CD4-positive, CD25-positive, alpha-beta regulatory T cell (primary cell): ENCODE results near the gene IRF3. TPM values are rescaled to one million over a fixed set of nuclear protein-coding genes. Genes with fewer than 3 reads are reported as not detected.

Experiments used
- ATAC-seq, 2 donors: fragments of 150-1000 bp; cut with Tn5 transposase; one replicate each; pipeline ENCODE4 v1.10.0; 2021; ENCODE audit warnings: low read depth in 2 of 2, moderate number of reproducible peaks in 2 of 2, moderate library complexity in 1 of 2
- DNase-seq, 3 donors: peaks; one replicate each; pipeline versions ENCODE4 v3.0.0 to v3.0.0-alpha.2; 2012 to 2022; ENCODE audit warnings: mixed read lengths in 1 of 3
- H3K27ac ChIP-seq: one replicate; pipeline ENCODE4 v1.7.0; 2013; ENCODE audit warnings: mild to moderate bottlenecking, low read length; ENCODE audit not compliant: insufficient read depth, poor library complexity, severe bottlenecking
- H3K27me3 ChIP-seq: one replicate; pipeline ENCODE4 v1.7.0; 2013; ENCODE audit warnings: low read length; ENCODE audit not compliant: control insufficient read depth, insufficient read depth
- H3K36me3 ChIP-seq: one replicate; pipeline ENCODE4 v1.7.0; 2013; ENCODE audit warnings: mild to moderate bottlenecking, low read length, moderate library complexity; ENCODE audit not compliant: control insufficient read depth, insufficient read depth
- H3K4me1 ChIP-seq: 2 replicates; pipeline ENCODE4 v1.7.0; 2013; ENCODE audit warnings: mild to moderate bottlenecking, low read length; ENCODE audit not compliant: insufficient read depth, control insufficient read depth, poor library complexity, severe bottlenecking
- H3K4me3 ChIP-seq: one replicate; pipeline ENCODE4 v1.7.0; 2013; ENCODE audit warnings: low read depth, mild to moderate bottlenecking, low read length, moderate library complexity
- H3K9me3 ChIP-seq, 2 experiments: 1 replicate in 1 of 2; 2 replicates in 1 of 2; pipeline ENCODE4 v1.7.0; 2013; ENCODE audit warnings: low read length in 2 of 2, mild to moderate bottlenecking in 1 of 2, moderate library complexity in 1 of 2; ENCODE audit not compliant: control insufficient read depth in 2 of 2
- H3K27ac Mint-ChIP-seq, 3 donors: one replicate each; pipeline ENCODE4 v1.8.0; 2020 to 2022; ENCODE audit warnings: mild to moderate bottlenecking in 3 of 3, mixed read lengths in 3 of 3, moderate library complexity in 2 of 3
- H3K27me3 Mint-ChIP-seq: one replicate; pipeline ENCODE4 v1.8.0; 2022; ENCODE audit warnings: mild to moderate bottlenecking, mixed read lengths
- H3K36me3 Mint-ChIP-seq: one replicate; pipeline ENCODE4 v1.8.0; 2020; ENCODE audit warnings: mixed read lengths
- H3K4me1 Mint-ChIP-seq, 4 donors: one replicate each; pipeline ENCODE4 v1.8.0; 2020 to 2022; ENCODE audit warnings: mixed read lengths in 4 of 4, mild to moderate bottlenecking in 1 of 4
- H3K4me3 Mint-ChIP-seq, 4 donors: one replicate each; pipeline ENCODE4 v1.8.0; 2020 to 2022; ENCODE audit warnings: mild to moderate bottlenecking in 4 of 4, mixed read lengths in 4 of 4, moderate library complexity in 3 of 4
- H3K9me3 Mint-ChIP-seq, 7 donors: one replicate each; pipeline ENCODE4 v1.8.0; 2020 to 2022; ENCODE audit warnings: mixed read lengths in 7 of 7, mild to moderate bottlenecking in 3 of 7, moderate library complexity in 2 of 7
- polyA plus RNA-seq, 4 donors: library from polyadenylated mRNA; unstranded; fragments of 300-500 nt; fragmentation: Illumina TruSeq; gene quantifications; one replicate each; pipeline ENCODE4 v1.2.3, GENCODE V29; 2021
- total RNA-seq: library from RNA; stranded (reverse); gene quantifications from one replicate; pipeline ENCODE4 v1.2.3, GENCODE V29; 2022

IRF3 gene
- total and polyA plus RNA-seq, 5 donors from 2014 or later: 76.4 to 235 (median 99.4) TPM

DNA sequence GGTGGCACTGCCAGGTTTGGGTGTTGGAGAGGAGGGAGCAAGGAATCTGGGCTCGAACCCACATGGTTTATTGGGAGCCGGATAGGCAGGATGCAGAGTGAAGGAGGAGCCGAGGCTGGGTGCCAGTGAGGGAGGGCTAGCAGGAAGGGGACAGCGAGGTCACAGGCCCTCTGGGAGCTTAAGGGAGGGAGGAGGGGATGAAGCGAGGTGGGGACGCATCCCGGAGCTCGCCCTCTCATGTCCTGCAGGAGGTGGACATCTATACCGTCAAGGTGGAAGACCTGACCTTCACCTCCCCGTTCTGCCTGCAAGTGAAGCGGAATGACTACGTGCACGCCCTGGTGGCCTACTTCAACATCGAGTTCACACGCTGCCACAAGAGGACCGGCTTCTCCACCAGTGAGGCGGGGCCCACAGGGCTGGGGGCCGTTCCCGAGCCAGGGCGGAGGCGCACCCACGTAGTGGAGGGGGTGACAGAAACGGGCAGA lies 20.2 kb upstream of the IRF3 start:
- no peak overlapping the region for H3K4me3 Mint-ChIP-seq
- peaks cover 9% of the 10 kb centered on the region for H3K36me3 Mint-ChIP-seq
- H3K27me3 ChIP-seq: no peaks in the 10 kb centered on the region
- no peak overlapping the region for H3K27ac ChIP-seq
- no peak overlapping the region for H3K4me3 ChIP-seq
- peaks cover 8% of the 10 kb centered on the region for H3K27me3 Mint-ChIP-seq
- DNase-seq (no peak), ATAC-seq (no peak)
- H3K36me3 ChIP-seq: peaks cover 35% of the 10 kb centered on the region
- no peaks in the 10 kb centered on the region for H3K9me3 ChIP-seq
- H3K27ac Mint-ChIP-seq: no peak overlapping the region
- H3K9me3 Mint-ChIP-seq: no peaks in the 10 kb centered on the region
- H3K4me1 Mint-ChIP-seq: peaks cover 5 to 20% (median 8%) of the 10 kb centered on the region in 4 donors
- peaks cover 14% of the 10 kb centered on the region for H3K4me1 ChIP-seq

DNA sequence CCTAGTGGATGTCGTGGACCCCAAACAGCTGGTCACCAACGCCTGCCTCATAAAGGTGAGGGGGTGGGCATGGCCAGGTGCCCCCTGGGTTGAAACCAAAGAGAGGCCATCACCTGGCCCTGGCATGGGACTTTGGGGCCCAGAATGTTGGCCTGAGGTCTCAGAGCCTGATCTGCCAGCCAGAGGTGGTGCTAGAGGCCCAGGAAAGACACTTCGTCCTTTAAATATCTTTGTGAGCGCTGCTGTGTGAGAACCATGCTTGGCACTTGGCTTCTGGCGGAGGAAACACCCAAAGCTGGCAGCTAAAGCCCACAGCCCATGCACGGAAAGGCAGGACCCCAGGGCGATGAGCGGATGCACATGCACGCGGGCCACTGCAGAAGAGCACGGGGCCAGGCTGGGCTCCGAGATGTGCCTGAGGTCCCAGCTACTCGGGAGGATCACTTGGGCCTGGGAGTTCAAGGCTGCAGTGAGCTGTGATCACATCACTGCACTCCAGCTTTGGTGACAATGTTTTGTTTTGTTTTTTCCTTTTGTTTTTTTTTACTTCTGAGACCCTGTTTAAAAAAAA lies 19.4 kb upstream of the IRF3 start:
- H3K36me3 Mint-ChIP-seq: peaks cover 9% of the 10 kb centered on the region
- no peaks in the 10 kb centered on the region for H3K9me3 Mint-ChIP-seq

DNA sequence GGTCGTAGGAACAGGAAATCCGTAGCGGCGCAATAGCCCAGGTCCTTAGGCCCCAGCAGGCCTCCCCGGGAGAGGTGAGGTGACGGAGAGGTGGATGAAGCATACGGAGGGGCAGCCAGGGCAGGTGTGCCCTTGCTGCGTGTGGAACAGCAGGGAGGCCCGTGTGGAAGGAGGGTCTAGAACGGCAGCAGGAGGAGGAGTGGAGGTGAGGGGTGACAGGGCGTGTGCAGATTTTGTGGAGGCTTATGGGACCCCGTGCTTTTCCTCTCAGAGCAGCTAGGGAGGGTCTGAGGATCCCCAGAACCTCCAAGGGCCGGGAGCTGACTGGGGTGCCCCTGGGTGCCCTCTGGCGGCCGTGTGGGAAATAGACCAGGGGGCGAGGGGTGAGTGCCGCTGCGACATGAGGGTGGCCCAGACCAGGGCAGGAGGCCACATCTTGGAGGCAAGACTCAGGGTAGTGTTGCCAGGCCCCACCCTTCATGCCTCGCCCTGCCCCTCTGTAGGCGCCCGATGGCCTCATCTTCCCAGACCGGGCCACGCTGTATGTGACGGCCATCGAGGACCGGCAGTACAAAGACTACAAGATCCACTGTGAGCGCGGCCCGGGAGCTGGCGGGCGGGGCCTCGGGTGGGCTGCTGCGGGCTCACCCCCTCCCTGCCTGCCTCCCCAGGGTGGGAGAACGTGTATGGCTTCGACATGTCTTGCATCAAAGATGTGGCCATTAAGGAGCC lies 18.8 kb upstream of the IRF3 start:
- Mint-ChIP-seq H3K27ac (no peak overlapping the region), H3K4me3 (peak overlapping the region in 1 of 4 donors; percentile 23), H3K9me3 (no peaks in the 10 kb centered on the region), H3K36me3 (peaks cover 9% of the 10 kb centered on the region), H3K4me1 (peaks cover 0 to 21% (median 8%) of the 10 kb centered on the region in 4 donors), H3K27me3 (no peaks in the 10 kb centered on the region)
- no peaks in the 10 kb centered on the region for H3K9me3 ChIP-seq
- peaks cover 17% of the 10 kb centered on the region for H3K4me1 ChIP-seq
- no peak overlapping the region for H3K27ac ChIP-seq
- H3K27me3 ChIP-seq: no peaks in the 10 kb centered on the region
- H3K4me3 ChIP-seq: no peak overlapping the region
- ATAC-seq (no peak), DNase-seq (no peak)
- H3K36me3 ChIP-seq: peaks cover 35% of the 10 kb centered on the region

More for the DNA sequence above, 19.4 kb upstream of the IRF3 start:
- H3K36me3 ChIP-seq: peaks cover 35% of the 10 kb centered on the region
- no peak for DNase-seq
- H3K27ac ChIP-seq: no peak overlapping the region
- H3K27me3 ChIP-seq: no peaks in the 10 kb centered on the region
- Mint-ChIP-seq H3K4me1 (peaks cover 0 to 19% (median 4%) of the 10 kb centered on the region in 4 donors), H3K27me3 (no peaks in the 10 kb centered on the region), H3K27ac (no peak overlapping the region), H3K4me3 (no peak overlapping the region)
- H3K4me3 ChIP-seq: no peak overlapping the region
- no peak for ATAC-seq
- peaks cover 15% of the 10 kb centered on the region for H3K4me1 ChIP-seq
- H3K9me3 ChIP-seq: no peaks in the 10 kb centered on the region

DNA sequence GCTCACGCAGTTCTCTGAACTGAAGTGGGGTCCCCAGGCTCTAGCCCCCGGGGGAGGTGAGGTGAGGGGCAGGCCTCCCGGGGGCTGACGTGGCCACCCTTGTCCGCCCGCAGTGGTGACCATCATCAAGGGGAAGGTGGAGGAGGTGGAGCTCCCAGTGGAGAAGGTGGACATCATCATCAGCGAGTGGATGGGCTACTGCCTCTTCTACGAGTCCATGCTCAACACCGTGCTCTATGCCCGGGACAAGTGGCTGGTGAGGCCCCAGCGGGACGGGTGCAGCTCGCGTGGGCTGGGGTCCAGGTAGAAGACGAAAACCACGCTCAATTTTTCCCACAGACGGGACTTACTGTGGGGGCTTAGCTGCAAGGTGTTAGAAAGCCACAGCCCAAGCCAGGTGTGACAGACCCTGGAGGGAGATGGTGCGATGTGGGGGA lies 18.2 kb upstream of the IRF3 start:
- H3K4me3 ChIP-seq: no peak overlapping the region
- no peak overlapping the region for H3K27ac ChIP-seq
- ATAC-seq (no peak), DNase-seq (no peak)
- no peaks in the 10 kb centered on the region for H3K9me3 ChIP-seq
- no peaks in the 10 kb centered on the region for H3K27me3 ChIP-seq
- Mint-ChIP-seq H3K36me3 (peaks cover 9% of the 10 kb centered on the region), H3K27ac (no peak overlapping the region), H3K9me3 (no peaks in the 10 kb centered on the region), H3K4me1 (peaks cover 0 to 27% (median 8%) of the 10 kb centered on the region in 4 donors), H3K4me3 (peak overlapping the region in 1 of 4 donors; percentile 23), H3K27me3 (no peaks in the 10 kb centered on the region)
- peaks cover 35% of the 10 kb centered on the region for H3K36me3 ChIP-seq
- H3K4me1 ChIP-seq: peaks cover 20% of the 10 kb centered on the region

DNA sequence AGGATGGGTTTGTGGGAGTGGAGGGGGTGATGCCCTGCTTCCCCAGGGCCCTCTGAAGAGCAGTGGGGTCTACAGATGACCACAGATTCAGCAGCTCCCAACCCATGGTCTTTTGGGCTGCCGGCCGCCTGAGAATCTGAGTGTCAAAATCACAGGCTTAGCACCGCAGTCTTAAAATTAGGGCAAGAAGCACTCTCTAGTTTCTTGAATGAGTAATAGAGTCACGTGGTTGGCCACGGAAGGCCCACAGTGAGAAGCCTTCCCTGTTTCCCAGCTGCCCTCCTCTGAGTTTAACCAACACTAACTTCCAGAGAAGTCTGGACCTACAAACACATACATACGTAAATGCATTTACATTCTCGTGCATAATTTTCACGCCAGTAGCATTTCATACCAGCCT lies 16.6 kb upstream of the IRF3 start:
- H3K27me3 Mint-ChIP-seq: no peaks in the 10 kb centered on the region
- no peak overlapping the region for H3K4me3 Mint-ChIP-seq
- H3K9me3 ChIP-seq: no peaks in the 10 kb centered on the region
- peaks cover 35% of the 10 kb centered on the region for H3K36me3 ChIP-seq
- no peaks in the 10 kb centered on the region for H3K9me3 Mint-ChIP-seq
- H3K27ac ChIP-seq: no peak overlapping the region
- no peaks in the 10 kb centered on the region for H3K27me3 ChIP-seq
- H3K27ac Mint-ChIP-seq: no peak overlapping the region
- H3K4me1 ChIP-seq: peaks cover 34% of the 10 kb centered on the region
- no peak for DNase-seq
- H3K4me3 ChIP-seq: no peak overlapping the region
- peaks cover 0 to 34% (median 14%) of the 10 kb centered on the region in 4 donors for H3K4me1 Mint-ChIP-seq
- H3K36me3 Mint-ChIP-seq: peaks cover 5% of the 10 kb centered on the region
- no peak for ATAC-seq

DNA sequence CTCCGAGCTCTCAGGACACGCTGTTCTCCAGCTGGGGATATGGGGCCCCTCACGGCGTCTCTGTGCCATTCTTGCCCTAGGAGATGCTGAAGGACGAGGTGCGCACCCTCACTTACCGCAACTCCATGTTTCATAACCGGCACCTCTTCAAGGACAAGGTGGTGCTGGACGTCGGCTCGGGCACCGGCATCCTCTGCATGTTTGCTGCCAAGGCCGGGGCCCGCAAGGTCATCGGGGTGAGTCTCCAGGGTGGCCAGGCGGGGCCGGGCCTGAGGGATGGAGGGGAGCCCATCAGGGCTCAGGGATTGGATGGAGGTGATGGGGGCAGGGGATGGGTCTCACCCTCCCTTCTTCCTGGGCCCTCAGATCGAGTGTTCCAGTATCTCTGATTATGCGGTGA lies 16.2 kb upstream of the IRF3 start:
- no peak overlapping the region for H3K4me3 ChIP-seq
- no peak overlapping the region for H3K27ac Mint-ChIP-seq
- DNase-seq (no peak), ATAC-seq (no peak)
- H3K4me1 ChIP-seq: peaks cover 38% of the 10 kb centered on the region
- no peak overlapping the region for H3K4me3 Mint-ChIP-seq
- no peaks in the 10 kb centered on the region for H3K9me3 Mint-ChIP-seq
- no peak overlapping the region for H3K27ac ChIP-seq
- H3K36me3 Mint-ChIP-seq: peaks cover 5% of the 10 kb centered on the region
- H3K27me3 ChIP-seq: no peaks in the 10 kb centered on the region
- H3K4me1 Mint-ChIP-seq: peaks cover 0 to 39% (median 14%) of the 10 kb centered on the region in 4 donors
- H3K36me3 ChIP-seq: peaks cover 33% of the 10 kb centered on the region
- no peaks in the 10 kb centered on the region for H3K9me3 ChIP-seq
- H3K27me3 Mint-ChIP-seq: no peaks in the 10 kb centered on the region

DNA sequence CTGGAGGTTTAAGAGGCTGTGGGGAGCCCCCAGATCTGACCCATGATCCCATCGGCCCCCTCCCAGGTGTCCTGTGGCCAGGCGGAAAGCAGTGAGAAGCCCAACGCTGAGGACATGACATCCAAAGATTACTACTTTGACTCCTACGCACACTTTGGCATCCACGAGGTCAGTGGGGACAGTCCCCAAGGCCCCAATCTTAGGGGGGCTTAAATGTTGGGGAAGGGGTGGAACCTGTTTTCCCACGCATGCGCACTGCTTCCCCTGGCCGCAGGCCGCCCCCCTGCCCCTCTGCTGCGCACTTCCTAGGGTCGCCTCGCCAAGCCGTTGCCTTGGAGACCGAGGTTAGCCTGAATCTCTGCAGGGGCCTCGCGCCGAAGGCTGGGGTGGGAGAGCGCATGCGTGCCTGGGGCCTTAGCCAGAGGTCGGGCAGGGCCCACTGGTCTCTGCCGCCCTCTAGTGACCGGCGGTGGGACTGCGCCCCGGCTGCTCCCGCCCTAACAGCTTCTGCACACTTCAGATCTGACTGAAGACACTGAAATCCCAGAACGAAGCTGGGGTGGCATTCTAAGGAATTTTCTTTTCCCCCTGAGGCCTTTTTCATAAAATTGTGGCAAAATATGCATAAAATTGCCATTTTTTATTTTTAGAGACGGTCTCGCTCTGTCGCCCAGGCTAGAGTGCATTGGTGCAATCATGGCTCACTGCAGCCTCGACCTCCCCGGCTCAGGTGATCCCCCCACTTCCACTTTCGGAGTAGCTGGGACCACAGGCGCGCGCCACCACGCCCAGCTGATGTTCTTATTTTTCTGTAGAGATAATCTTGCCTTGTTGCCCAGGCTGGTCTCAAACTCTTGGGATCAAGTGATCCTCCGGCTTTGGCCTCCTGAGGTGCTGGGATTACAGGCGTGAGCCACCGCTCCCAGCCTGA lies 15.0 kb upstream of the IRF3 start:
- no peaks in the 10 kb centered on the region for H3K9me3 Mint-ChIP-seq

More for the DNA sequence above, 15.0 kb upstream of the IRF3 start:
- Mint-ChIP-seq H3K27ac (peak overlapping the region in 2 of 3 donors; percentile 69 to 80), H3K27me3 (peaks cover 5% of the 10 kb centered on the region), H3K4me3 (peak overlapping the region in 3 of 4 donors; percentile 33 to 67 (median 38)), H3K36me3 (peaks cover 3% of the 10 kb centered on the region), H3K4me1 (peaks cover 0 to 48% (median 21%) of the 10 kb centered on the region in 4 donors)
- H3K27ac ChIP-seq: peak overlapping the region; percentile 66
- peak; percentile 19 to 21 for ATAC-seq
- H3K27me3 ChIP-seq: no peaks in the 10 kb centered on the region
- H3K9me3 ChIP-seq: no peaks in the 10 kb centered on the region
- peak; percentile 88 to 91 (median 90) for DNase-seq
- no peak overlapping the region for H3K4me3 ChIP-seq
- peaks cover 45% of the 10 kb centered on the region for H3K4me1 ChIP-seq
- peaks cover 27% of the 10 kb centered on the region for H3K36me3 ChIP-seq
